SK-N-SH (cell line): Measurements from ENCODE around the gene CCDC112.

Source experiments
- CTCF ChIP-seq: fragments of 200-600 bp; sonication (generic); IDR thresholded peaks from 2 replicates; pipeline ENCODE4 v1.6.1; 2017; ENCODE audit warnings: antibody characterized with exemption, mild to moderate bottlenecking, moderate library complexity
- MEF2A ChIP-seq: IDR thresholded peaks from 2 replicates; pipeline ENCODE4 v1.4.0; 2012; ENCODE audit warnings: low read depth, borderline replicate concordance
- PBX3 ChIP-seq: IDR thresholded peaks from 2 replicates; pipeline ENCODE4; 2012
- RAD21 ChIP-seq: IDR thresholded peaks from 2 replicates; pipeline ENCODE4 v1.6.1; 2012; ENCODE audit warnings: mild to moderate bottlenecking, low read length
- RCOR1 ChIP-seq: fragments of 150-350 bp; IDR thresholded peaks from 2 replicates; pipeline ENCODE4 v1.6.1; 2017; ENCODE audit warnings: antibody characterized with exemption, low read length
- SIN3A ChIP-seq: IDR thresholded peaks from 2 replicates; pipeline ENCODE4 v1.6.1; 2012; ENCODE audit warnings: low read depth, mild to moderate bottlenecking, low read length, moderate library complexity, borderline replicate concordance
- SMC3 ChIP-seq: IDR thresholded peaks from 2 replicates; pipeline ENCODE4 v1.6.1; 2012; ENCODE audit warnings: low read depth, low read length, improper control_type of control experiment

- TF ChIP-seq PBX3 = no peak
- TF ChIP-seq CTCF = no peak
- no peak for TF ChIP-seq SIN3A
- no peak for TF ChIP-seq SMC3
- TF ChIP-seq RCOR1 = no peak
- no peak for TF ChIP-seq RAD21
- no peak for TF ChIP-seq MEF2A
Measured at GRCh38 chr5:115325296-115325959, 29.0 kb upstream of the CCDC112 start.
